22Rv1 (cell line): ENCODE measurements around the gene SOX5.

Experiments
- CTCF ChIP-seq: fragments of 450-650 bp; IDR thresholded peaks from 2 replicates; pipeline ENCODE4 v1.5.1; 2017; ENCODE audit warnings: mild to moderate bottlenecking
- ZFX ChIP-seq: fragments of 450-650 bp; IDR thresholded peaks from 2 replicates; pipeline ENCODE4 v1.6.1; 2017; ENCODE audit warnings: antibody characterized with exemption, borderline replicate concordance

DNA sequence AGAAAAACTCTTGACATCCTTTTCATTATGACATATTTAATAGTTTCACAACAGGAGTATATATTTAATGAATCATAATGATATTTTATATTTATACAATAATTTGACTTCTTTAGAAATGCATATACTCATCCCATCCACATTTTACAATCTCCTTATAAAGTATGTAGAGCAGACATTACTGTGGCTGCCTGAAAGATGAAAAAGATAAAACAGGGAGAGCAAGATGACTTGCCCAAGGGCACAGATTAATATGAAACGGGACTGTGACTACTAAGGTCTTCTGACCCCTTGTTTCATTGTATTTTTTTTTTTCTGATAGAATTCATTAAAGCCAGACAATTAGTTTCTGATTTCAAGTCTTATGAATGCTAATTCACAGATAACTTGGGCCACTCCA, 293.6 kb downstream of the SOX5 start:
- no peak for TF ChIP-seq CTCF
- no peak for TF ChIP-seq ZFX
